Suprapubic skin (tissue), 4 donors: ENCODE results near the gene WDR91.

Source experiments
- POLR2A ChIP-seq, 2 donors: fragments of 450-650 bp; IDR thresholded peaks; one replicate each; pipeline ENCODE4 v1.6.1; 2017; ENCODE audit warnings: antibody characterized with exemption in 2 of 2, mild to moderate bottlenecking in 2 of 2, moderate library complexity in 2 of 2
- POLR2AphosphoS5 ChIP-seq, 3 donors: sonication (generic); formaldehyde crosslinking; IDR thresholded peaks; one replicate each; pipeline ENCODE4 v1.6.1; 2017; ENCODE audit warnings: antibody characterized with exemption in 3 of 3
- TF ChIP-seq, protein P1 (sequence below), 2 donors: fragments of 200-600 bp in 1 of 2; fragments of 450-650 bp in 1 of 2; sonication (generic) in 1 of 2; IDR thresholded peaks; one replicate each; pipeline ENCODE4 v1.5.1; 2016 to 2019; ENCODE audit warnings: antibody characterized with exemption in 2 of 2, mild to moderate bottlenecking in 1 of 2, moderate library complexity in 1 of 2

DNA sequence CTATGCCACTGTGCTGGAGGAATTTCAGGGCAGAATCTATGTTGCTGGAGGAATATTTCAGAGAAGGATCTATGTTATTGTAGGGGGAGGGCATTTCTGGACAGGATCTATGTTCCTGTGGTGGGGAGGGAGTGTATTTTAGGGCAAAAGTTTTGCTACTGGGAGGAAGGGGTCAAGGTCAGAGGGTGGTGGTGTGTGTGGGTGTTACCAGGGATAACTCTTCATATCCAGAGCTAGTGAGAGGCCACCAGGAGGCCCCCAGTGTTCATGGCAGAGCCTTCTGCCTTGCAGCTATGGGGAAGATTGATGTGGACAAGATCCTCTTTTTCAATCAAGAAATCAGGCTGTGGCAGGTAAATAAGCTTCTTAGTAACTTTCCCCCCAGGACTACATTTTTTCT is 20.4 kb upstream of the WDR91 start:
- TF ChIP-seq, protein P1, sequence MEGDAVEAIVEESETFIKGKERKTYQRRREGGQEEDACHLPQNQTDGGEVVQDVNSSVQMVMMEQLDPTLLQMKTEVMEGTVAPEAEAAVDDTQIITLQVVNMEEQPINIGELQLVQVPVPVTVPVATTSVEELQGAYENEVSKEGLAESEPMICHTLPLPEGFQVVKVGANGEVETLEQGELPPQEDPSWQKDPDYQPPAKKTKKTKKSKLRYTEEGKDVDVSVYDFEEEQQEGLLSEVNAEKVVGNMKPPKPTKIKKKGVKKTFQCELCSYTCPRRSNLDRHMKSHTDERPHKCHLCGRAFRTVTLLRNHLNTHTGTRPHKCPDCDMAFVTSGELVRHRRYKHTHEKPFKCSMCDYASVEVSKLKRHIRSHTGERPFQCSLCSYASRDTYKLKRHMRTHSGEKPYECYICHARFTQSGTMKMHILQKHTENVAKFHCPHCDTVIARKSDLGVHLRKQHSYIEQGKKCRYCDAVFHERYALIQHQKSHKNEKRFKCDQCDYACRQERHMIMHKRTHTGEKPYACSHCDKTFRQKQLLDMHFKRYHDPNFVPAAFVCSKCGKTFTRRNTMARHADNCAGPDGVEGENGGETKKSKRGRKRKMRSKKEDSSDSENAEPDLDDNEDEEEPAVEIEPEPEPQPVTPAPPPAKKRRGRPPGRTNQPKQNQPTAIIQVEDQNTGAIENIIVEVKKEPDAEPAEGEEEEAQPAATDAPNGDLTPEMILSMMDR (IDR thresholded peaks at IDR 0.05): no peak
- TF ChIP-seq POLR2A (IDR thresholded peaks at IDR 0.05) (no peak), POLR2AphosphoS5 (IDR thresholded peaks at IDR 0.05) (no peak)
